K562 (cell line): ENCODE results near the gene MRPL28. TPM values are rescaled to one million over a fixed set of nuclear protein-coding genes. Genes with fewer than 3 reads are reported as not detected.
A peak's percentile ranks its signal among the peaks of the same experiment; 100 is the strongest.

ENCODE experiments used
- CBFA2T3 ChIP-seq: fragments of 450-650 bp; IDR thresholded peaks from 2 replicates; pipeline ENCODE4 v1.6.1; 2017
- DMBX1 ChIP-seq: fragments of 250-450 bp; sonication (Bioruptor Pico); IDR thresholded peaks from 2 replicates; pipeline ENCODE4 v1.8.0; 2022; ENCODE audit warnings: inconsistent platforms, mild to moderate bottlenecking, moderate library complexity, borderline replicate concordance
- HDAC6 ChIP-seq: IDR thresholded peaks from 2 replicates; pipeline ENCODE4 v1.6.1; 2012; ENCODE audit warnings: low read depth, mild to moderate bottlenecking, control low read depth, inconsistent platforms, low read length, moderate library complexity
- HNRNPH1 ChIP-seq: fragments of 200-400 bp; formaldehyde crosslinking; optimal IDR thresholded peaks from 2 replicates; pipeline ENCODE3; 2017; ENCODE audit warnings: low read depth, mild to moderate bottlenecking, low read length, moderate library complexity
- ILK ChIP-seq: fragments of 450-650 bp; IDR thresholded peaks from 2 replicates; pipeline ENCODE4 v1.6.1; 2016; ENCODE audit warnings: missing genetic modification characterization, low read depth, mild to moderate bottlenecking, missing compliant biosample characterization, moderate library complexity, borderline replicate concordance
- KHSRP ChIP-seq: fragments of 450-650 bp; IDR thresholded peaks from 2 replicates; pipeline ENCODE4 v1.6.1; 2017
- MGA ChIP-seq: fragments of 450-650 bp; IDR thresholded peaks from 2 replicates; pipeline ENCODE4 v1.6.1; 2016; ENCODE audit warnings: mild to moderate bottlenecking, moderate library complexity
- SRSF7 ChIP-seq: fragments of 200-400 bp; formaldehyde crosslinking; optimal IDR thresholded peaks from 2 replicates; pipeline ENCODE3; 2017; ENCODE audit warnings: mild to moderate bottlenecking, low read depth, low read length
- TEAD1 ChIP-seq, 2 experiments: fragments of 450-650 bp in 1 of 2; sonication (generic) in 1 of 2; formaldehyde crosslinking; IDR thresholded peaks; 2 replicates each; pipeline versions ENCODE4 v1.4.0 to v1.8.0; 2020 to 2022; ENCODE audit warnings: mild to moderate bottlenecking in 2 of 2, missing genetic modification reagents in 1 of 2
- ZNF134 ChIP-seq: fragments of 250-450 bp; sonication (Bioruptor Pico); conservative IDR thresholded peaks from 2 replicates; pipeline ENCODE4 v1.4.0; 2020
- polyA plus RNA-seq, 8 experiments: library from polyadenylated mRNA; depleted of rRNA in 4 of 8; stranded (reverse) in 5 of 8; unstranded in 3 of 8; fragments of >200 nt; fragmentation: Nextera tagmentation in 2 of 8; fragmentation: Illumina TruSeq in 1 of 8; extraction: Ambion mirVana in 2 of 8; extraction: Trizol in 1 of 8; gene quantifications; 2 replicates each; pipeline versions ENCODE4 v1.2.1 to v1.2.3, GENCODE V29; 2011 to 2014; ENCODE audit warnings: inconsistent platforms in 1 of 8, missing spikeins in 1 of 8
- total RNA-seq, 7 experiments: library from RNA; depleted of rRNA in 6 of 7; stranded (reverse); fragments of >200 nt in 6 of 7; fragmentation: Illumina TruSeq in 2 of 7; extraction: Trizol in 2 of 7; gene quantifications; 2 replicates each; pipeline versions ENCODE4 v1.2.1 to v1.2.3, GENCODE V29; 2011 to 2021; ENCODE audit warnings: low replicate concordance in 1 of 7
- TF ChIP-seq, protein P1 (sequence below): fragments of 450-650 bp; IDR thresholded peaks from 2 replicates; pipeline ENCODE4 v1.6.1; 2017; ENCODE audit warnings: antibody characterized with exemption
- TF ChIP-seq, protein P2 (sequence below): fragments of 450-650 bp; IDR thresholded peaks from 2 replicates; pipeline ENCODE4 v1.6.1; 2017; ENCODE audit warnings: mild to moderate bottlenecking, moderate library complexity

MRPL28 gene
- total and polyA plus RNA-seq, 9 of the 15 experiments (the other 6 are each of a cell fraction or from before 2014, with no cell fraction given): 2.5 to 323 (median 175) TPM

DNA sequence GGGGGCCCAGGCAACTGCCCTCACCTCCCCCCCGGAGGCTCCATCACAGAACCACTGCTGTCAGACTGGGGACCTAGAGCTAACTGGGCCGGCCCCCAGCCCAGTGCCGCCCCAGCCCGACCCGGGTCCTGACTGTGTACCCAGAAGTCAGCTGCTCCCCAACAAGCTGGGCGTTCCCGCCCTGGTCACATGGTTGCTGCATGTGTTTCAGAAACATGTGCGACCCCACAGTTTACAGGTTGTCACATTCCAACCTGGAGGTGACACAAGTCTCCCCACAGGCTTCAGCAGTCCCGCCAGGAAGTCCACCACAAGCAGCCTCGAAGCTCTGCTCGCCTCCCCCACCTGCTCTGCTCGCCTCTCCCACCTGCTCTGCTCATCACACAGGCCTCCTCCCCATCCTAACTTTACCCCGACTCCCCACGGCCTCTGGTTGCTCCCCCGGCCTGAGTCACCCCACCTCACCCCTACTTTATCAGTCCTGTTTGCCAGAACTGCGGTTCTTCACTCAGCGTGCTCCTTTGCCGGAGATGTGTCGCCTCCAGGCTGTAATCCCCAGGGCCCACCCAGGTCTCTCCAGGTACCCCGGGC lies 968 bp downstream of the MRPL28 start (continued):
- peak; percentile 64 for TF ChIP-seq MGA
- TF ChIP-seq, protein P1, sequence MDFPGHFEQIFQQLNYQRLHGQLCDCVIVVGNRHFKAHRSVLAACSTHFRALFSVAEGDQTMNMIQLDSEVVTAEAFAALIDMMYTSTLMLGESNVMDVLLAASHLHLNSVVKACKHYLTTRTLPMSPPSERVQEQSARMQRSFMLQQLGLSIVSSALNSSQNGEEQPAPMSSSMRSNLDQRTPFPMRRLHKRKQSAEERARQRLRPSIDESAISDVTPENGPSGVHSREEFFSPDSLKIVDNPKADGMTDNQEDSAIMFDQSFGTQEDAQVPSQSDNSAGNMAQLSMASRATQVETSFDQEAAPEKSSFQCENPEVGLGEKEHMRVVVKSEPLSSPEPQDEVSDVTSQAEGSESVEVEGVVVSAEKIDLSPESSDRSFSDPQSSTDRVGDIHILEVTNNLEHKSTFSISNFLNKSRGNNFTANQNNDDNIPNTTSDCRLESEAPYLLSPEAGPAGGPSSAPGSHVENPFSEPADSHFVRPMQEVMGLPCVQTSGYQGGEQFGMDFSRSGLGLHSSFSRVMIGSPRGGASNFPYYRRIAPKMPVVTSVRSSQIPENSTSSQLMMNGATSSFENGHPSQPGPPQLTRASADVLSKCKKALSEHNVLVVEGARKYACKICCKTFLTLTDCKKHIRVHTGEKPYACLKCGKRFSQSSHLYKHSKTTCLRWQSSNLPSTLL: no peak
- TF ChIP-seq ZNF134: no peak
- no peak for TF ChIP-seq ILK (tag)
- TF ChIP-seq, protein P2, sequence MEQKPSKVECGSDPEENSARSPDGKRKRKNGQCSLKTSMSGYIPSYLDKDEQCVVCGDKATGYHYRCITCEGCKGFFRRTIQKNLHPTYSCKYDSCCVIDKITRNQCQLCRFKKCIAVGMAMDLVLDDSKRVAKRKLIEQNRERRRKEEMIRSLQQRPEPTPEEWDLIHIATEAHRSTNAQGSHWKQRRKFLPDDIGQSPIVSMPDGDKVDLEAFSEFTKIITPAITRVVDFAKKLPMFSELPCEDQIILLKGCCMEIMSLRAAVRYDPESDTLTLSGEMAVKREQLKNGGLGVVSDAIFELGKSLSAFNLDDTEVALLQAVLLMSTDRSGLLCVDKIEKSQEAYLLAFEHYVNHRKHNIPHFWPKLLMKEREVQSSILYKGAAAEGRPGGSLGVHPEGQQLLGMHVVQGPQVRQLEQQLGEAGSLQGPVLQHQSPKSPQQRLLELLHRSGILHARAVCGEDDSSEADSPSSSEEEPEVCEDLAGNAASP: no peak
- no peak for TF ChIP-seq KHSRP
- TF ChIP-seq CBFA2T3: no peak
- no peak for TF ChIP-seq HNRNPH1
- TF ChIP-seq TEAD1 (CRISPR knock-in tag; IDR thresholded peaks at IDR 0.05): peak in 1 of 2 experiments; percentile 56; a peak in 1 of 4 replicates
- TF ChIP-seq SRSF7: no peak
- no peak for TF ChIP-seq HDAC6
- TF ChIP-seq DMBX1: no peak
